Stimulated activated CD8-positive, alpha-beta memory T cell treated with anti-CD3 and anti-CD28 coated beads, Interleukin-4, amount 100 ng/mL, for 48 hours (primary cell): ENCODE measurements around the gene HNRNPLL.
"Not testable (repeated sequence)": the region's sequence is repeated elsewhere in the genome, so short reads cannot be mapped to it uniquely, and the experiment has no call there.

Experiments
- DNase-seq: peaks from one replicate; pipeline ENCODE4 v3.0.0-alpha.2; 2020

The HNRNPLL gene

DNA sequence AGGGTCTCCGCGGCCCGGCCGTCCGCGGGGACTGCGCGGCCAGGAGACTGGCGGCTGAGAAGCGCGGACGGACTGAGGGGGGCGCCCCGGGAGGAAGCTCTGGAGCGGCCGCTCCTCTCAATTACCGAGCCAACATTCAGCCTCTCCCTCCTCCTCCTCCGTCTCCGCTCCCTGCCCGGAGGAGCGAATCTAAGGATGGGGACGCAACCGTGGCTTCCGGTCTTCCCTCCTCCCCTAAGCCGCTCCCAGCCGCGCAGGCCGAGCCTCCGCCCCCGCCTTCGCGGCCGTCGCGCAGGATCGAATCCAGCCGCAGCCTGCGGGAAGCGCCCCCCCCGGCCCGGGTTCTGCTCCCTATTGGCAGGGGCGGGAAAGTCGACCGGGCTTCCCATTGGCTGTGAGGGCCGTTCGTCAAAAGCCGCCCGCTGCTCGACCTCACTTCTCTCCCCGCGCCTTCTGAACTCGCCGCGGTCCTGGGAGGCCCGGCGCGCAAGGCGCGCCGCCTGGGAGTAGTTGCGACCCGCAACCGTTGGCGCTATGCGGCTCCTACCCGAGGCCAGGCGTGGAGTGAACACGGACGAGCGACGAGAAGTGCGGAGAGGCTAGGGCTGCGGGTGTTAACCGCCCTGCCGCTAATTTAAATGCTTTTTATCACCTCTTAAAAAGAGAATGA, at the start of gene HNRNPLL:
TSS of gene HNRNPLL (minus strand) at position 197 of the 670 bp plus-strand sequence. CDS start 302 bp downstream, outside the sequence.
- DNase-seq, result peak; percentile 98

DNA sequence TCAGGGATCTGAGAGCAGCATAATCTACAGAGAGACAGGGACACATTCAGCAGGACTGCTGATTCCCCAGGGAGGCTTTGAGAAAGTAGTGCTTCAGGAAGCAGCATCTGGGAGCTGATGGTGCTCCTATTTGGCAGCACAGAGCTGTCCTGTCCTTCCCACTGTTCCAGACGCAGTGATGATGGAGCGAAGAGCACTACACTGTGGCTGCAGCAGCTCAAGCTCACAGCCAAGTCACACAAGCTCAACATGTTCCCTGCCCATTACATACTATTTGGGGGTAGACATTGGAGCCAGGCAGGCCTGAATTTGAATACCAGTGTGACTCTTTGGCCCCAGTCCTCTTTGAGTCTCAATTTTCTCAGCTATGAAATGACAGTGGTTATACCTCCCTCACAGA, 48.0 kb upstream of the HNRNPLL start:
- no peak for DNase-seq

DNA sequence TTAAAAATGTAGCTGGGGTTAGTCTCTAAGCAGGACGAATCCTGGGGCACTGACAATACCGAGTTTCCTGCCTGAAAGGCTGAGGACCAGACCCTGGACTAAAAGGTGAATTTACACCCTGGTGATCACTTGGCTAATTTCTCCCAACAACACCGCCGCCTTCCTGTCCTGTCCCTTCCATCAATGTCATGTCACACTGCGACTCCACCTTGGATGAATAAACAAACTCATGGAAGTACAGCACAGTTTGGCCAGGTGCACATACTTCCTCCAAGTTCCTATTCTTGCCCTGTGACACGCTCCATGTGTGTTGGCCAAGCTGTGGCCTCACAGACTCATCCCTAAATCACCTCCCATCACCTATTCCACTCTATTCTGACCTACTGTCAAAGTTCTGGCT, 47.3 kb upstream of the HNRNPLL start:
- DNase-seq, result no peak

DNA sequence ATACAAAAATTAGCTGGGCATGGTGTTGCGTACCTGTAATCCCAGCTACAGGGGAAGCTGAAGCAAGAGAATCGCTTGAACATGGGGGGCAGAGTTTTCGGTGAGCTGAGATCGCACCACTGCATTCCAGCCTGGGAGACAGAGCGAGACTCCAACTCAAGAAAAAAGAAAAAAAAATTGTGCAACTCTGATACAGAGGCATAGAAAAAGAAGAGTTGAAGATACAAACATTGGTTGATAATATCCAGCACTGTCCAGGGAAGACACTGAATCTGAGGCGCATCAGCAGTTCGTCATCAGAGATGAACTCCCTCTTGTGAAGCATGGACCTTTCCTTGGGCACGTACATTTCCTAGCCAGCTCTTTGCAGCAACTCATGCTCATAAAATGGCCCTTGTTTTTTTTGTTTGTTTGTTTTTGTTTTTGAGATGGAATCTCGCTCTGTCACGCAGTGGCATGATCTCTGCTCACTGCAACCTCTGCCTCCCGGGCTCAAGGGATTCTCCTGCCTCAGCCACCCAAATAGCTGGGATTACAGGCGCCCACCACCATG, 46.5 kb upstream of the HNRNPLL start:
- no peak for DNase-seq

DNA sequence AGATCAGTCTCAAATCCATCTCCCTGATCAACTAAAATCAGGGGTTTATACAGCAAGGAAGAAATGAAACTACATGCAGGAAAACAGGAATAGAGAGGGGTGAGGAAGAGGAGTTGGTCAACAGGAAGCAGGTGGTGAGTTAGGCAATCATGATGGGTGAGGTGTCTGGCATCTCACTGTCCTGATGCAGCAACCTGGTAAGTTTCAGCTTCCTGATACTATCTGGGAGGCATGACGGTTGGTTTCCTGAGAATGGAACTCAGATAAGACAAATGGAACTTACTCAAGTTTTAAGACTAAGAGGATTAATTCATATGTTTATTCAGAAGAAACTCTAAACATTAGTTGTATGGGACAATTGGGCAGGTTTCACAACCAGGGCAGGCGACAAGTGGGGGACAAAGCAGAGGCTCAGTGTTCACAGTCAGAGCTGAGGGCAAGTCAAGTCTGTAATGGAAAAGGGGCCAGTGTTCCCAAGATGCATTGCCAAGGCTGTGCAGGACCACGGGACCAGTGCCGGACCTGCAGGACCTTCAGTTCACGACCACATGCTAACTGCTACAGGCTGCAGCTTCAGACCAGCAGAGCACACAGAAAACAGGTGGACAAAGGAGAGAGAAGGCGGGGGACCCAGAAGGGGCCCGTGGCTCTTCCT, 45.5 kb upstream of the HNRNPLL start:
- no peak for DNase-seq

DNA sequence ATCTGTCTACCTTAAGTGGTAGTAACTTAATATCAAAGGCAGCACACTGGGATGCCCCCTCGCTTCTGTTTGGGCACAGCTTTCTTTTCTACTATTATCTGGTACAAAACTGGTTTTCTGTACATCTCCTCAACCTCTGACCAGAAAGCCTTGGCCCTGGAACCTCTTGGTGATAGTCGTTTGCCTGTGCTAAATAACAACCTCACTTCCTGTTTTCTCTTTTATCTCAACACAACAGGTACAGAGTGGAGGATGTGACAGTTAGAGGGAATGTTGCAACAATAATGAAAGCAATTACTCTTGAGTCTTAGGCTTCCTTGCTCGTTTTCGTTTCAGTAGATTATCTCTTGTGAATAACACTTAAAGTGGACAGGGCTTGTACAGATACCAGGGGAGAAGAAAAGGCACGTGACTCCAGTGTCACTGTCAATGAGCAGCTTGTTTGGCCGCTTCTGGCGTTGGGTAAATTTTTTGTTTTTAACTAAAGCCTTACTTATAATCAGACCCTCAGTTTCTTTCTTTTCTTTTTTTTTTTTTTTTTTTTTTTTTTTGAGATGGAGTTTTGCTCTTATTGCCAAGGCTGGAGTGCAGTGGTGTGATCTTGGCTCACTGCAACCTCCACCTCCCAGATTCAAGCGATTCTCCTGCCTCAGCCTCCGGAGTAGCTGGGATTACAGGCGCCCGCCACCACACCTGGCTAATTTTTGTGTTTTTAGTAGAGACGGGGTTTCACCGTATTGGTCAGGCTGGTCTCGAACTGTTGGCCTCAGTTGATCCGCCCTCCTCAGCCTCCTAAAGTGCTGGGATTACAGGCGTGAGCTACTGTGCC, 41.2 kb upstream of the HNRNPLL start:
- DNase-seq, result not testable (repeated sequence)

DNA sequence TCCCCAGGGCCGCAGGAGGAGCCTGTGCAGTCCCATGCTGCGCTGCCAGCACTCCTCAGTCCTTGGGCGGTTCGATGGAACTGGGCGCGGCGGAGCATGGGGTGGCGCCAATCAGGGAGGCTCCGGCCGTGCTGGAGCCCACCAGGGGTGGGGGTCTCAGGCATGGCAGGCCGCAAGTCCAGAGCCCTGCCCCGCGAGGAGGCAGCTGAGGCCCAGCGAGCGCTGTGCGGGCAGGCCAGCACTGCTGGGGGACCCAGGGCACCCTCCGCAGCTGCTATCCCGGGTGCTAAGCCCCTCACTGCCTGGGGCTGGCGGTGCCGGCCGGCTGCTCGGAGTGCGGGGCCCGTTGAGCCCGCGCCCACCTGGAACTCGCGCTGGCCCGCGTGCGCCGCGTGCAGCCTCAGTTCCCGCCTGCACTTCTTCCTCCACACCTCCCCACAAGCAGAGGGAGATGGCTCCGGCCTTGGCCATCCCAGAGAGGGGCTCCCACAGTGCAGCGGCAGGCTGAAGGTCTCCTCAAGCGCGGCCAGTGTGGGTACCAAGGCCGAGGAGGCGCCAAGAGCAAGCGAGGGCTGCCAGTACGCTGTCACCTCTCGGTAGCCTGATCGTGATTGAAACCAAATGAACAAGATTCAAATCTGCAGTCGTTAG, 40.4 kb upstream of the HNRNPLL start:
- no peak for DNase-seq

DNA sequence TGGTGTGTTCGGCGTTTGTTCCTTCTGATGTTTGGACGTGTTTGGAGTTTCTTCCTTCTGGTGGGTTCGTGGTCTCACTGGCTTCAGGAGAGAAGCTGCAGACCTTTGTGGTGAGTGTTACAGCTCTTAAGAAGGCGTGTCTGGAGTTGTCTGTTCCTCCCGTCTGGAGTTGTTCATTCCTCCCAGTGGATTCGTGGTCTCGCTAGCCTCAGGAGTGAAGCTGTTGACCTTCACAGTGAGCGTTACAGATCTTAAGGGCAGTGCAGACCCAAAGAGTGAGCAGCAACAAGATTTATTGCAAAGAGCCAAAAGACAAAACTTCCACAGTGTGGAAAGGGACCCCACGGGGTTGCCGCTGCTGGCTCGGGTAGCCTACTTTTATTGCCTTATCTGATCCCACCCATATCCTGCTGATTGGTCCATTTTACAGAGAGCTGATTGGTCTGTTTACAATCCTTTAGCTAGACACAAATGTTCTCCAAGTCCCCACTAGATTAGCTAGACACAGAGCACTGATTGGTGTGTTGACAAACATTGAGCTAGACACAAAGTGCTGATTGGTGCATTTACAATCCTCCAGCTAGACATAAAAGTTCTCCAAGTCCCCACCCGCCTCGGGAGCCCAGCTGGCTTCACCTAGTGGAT, 39.8 kb upstream of the HNRNPLL start:
- not testable (repeated sequence) for DNase-seq

DNA sequence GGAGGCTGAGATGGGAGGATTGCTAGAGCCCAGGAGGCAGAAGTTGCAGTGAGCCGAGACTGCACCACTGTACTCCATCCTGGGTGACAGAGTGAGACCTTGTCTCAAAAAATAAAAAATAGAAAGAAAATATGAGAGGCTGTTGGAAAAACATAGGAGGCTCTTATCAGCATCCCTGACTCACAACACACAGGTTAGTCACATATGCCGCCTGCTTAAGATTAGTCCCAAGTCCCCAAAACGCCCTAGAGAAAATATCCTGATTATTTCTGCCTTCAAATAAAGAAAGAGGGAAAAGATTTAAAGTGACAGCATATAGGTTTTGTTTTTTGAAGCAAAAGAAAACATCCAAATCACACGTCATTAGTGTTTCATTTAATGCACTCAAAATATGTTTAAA, 33.3 kb upstream of the HNRNPLL start:
- DNase-seq, result no peak

DNA sequence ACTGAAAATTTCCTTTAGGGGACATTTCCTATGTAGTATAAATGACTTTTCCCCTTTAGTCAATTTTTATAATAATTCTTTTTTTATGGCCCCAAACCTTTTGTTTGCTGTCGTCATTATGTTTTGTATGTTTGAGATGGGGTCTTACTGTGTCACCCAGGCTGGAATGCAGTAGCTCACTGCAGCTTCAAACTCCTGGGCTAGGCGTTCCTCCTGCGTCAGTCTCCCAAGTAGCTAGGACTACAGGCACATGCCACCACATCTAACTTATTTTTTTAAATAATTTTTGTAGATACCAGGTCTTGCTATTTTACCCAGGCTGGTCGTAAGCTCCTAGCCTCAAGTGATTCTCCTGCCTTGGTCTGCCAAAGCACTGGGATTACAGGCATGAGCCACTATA, 32.4 kb upstream of the HNRNPLL start:
- no peak for DNase-seq

DNA sequence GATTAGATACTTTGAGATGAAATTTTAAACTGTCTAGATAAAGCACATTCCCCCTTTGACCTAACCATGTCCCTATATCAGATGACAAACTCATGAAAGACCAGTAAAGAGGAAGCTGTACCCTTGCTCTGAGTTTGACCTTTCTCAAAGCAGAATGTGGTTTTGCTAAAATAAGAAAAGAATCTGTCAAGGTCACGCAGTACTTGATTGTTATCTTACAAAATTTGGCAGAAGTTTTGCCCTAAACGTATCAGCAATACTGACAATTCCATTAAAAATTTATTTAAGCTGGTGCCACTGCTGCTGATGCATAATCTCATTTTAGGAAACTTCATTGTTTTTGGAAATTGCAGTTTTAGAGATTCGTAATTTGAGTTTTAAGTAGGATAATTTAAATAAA, 32.0 kb upstream of the HNRNPLL start:
- DNase-seq, result no peak

DNA sequence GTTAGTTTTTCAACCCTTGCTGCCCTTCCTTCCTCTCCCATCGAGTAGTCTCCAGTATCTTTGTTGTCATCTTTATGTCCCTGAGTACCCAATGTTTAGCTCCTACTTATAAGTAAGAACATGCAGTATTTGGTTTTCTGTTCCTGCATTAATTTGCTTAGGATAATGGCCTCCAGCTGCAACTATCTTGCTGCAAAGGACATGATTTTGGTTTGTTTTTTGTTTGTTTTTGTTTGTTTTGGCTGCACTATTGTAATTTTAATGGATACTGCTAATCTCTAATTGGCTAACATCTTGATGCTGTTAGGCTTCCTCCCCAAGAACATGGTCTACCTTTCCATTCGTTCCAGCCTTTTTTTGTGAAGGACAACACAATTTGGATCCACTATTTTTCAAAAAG, 31.2 kb upstream of the HNRNPLL start:
- DNase-seq, result no peak

DNA sequence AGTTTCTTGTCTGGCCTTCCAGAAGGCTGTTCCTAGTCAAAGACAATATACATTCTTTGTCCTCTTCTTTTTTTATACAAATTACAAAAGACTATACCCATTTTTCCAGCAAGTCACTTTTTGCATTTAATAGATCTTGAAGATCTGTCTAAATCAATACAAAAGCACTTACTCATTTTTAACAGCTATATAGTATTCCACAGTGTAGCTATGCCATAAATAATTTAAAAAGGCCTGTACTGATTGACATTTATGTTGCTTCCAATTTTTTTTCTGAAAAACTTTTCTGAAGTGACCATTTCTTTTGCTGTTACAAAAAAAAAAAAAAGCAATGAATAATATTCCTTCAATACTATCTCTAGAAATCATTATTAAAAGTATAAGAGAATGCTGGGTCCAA, 30.3 kb upstream of the HNRNPLL start:
- no peak for DNase-seq

DNA sequence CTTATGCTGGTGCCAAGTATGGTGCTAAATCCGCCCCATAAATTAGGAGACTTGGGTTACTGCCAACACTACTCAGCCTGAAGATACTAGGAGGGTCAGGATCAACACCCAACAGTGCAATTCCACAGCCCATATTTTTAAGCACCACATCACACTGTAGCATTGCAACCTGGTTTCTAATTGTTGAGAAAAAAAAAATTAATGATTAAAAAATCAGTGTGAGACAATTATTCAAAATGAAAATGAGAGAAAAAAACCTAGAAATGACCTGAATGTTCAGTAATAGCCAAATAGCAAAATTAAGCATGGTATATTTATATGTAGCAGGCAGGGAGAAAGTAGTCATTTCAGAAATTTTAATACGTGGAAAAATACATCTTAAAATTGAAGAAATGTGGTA, 29.2 kb upstream of the HNRNPLL start:
- no peak for DNase-seq

DNA sequence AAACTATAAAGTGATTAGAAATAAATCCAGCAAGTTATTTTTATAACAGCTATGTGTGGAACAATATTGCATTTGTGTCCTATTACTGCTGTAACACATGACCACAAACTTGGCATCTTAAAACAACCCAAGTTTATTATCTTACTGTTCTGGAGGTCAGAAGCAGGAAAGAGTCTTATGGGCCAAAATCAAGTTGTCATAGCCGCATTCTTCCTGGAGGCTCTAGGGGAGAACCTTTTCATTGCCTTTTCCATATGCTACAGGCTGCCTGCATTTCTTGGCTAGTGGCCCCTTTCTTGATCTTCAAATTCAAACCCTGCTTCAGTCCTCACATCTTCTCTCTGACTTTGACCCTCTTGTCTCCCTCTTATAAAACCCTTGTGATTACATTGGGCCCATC, 27.0 kb upstream of the HNRNPLL start:
- no peak for DNase-seq

DNA sequence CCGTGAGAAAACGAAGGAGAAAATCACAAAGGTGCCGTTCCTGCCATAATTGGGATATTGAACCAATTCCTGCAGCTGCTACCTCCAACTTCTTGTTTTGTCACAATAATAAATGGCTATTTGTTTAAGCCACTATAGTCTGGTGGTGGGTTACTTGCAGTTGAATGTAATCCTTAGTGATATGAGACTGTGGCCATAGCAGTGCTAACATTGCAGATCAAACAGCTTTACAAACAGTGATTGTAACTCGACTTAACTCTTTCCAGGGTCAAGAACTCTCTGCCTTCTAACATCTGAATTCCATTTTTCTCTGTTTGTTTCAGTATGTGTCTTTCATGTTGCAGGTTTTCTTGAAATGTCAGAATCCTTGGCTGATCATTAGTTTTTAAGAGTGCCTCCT, 24.7 kb upstream of the HNRNPLL start:
- DNase-seq, result no peak

DNA sequence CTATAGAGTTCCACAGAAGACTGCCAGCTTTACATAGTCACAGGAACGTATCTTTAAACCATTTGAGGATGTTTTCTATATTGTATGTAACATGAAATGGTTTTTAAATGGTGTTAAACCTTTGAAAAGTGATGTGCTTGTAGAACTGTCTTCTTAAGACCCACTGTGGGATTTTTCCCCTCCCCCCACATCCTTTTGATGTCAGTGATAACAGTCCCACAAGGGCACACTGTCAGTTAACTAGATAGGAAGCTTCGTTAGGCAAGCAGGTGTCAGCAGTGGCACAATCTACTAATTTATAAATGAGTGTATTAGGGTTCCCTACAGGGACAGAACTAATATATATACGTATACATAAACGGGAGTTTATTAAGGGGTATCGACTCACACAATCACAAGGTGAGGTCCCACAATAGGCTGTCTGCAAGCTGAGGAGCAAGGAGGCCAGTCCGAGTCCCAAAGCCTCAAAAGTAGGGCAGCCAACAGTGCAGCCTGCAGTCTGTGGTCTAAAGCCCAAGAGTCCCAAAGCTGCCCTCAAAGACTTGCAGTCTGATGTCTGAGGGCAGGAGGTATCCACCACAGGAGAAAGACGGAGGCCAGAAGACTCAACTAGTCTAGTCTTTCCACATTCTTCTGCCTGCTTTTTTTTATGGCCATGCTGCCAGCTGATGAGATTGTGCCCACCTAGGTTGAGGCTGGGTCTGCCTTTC, 23.8 kb upstream of the HNRNPLL start:
- DNase-seq, result no peak

DNA sequence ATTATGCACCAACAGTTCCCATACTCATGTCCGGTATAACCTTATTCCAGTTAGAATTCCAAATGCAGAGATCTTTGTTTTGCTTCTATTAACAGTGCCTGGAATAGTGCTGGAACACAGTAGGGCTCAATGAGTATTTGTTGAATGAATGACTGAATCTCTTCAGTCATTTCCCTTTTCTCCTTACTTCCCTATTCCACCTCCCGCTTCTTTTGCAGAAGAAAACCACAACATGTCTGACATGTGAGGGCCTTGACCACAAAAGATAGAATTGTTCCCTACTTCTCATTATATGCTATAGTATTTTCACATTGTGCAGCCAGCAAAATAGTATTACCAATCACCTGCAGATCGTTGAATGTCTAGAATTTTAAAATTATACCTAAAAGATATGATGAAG, 19.5 kb upstream of the HNRNPLL start:
- no peak for DNase-seq

DNA sequence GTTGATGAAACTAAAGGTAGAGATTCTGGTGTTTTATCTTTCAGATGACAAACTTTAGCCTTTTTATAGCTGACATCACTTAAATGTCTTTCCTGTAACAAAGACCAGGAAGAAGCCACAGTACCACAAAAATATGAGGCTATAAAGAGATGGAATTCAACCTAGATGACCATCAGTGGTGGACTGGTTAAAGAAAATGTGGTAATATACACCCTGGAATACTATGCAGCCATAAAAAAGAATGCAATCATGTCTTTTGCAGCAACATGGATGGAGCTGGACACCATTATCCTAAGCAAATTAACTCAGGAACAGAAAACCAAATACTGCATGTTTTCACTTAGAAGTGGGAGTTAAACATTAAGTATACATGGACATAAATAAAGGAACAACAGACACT, 18.3 kb upstream of the HNRNPLL start:
- no peak for DNase-seq

DNA sequence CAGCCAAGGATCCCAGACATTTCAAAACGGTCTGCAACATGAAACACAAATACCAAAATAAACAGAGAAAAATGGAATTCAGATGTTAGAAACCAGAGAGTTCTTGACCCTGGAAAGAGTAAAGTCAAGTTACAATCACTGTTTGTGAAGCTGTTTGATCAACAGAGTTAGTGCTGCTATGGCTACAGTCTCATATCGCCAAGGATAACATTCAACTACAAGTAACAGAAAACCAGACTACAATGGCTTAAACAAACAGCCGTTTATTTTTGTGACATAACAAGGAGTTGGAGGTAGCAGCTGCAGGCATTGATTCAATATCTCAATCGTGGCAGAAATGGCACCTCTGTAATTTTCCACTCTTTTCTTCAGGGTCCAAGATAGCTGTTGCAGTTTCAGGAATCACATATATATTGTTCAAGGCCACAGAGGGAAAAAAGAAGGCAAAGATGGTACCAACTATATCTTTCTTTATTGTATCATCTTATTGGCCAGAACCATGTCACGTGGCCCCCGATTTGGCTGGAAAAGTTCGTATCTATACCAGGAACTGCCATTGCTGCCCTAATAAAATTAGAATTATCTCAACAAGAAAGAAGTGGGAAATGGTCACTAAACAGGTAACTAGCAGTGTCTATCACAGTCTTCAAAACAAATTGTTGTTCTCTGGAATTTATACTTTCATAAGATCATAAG, 17.7 kb upstream of the HNRNPLL start:
- no peak for DNase-seq

DNA sequence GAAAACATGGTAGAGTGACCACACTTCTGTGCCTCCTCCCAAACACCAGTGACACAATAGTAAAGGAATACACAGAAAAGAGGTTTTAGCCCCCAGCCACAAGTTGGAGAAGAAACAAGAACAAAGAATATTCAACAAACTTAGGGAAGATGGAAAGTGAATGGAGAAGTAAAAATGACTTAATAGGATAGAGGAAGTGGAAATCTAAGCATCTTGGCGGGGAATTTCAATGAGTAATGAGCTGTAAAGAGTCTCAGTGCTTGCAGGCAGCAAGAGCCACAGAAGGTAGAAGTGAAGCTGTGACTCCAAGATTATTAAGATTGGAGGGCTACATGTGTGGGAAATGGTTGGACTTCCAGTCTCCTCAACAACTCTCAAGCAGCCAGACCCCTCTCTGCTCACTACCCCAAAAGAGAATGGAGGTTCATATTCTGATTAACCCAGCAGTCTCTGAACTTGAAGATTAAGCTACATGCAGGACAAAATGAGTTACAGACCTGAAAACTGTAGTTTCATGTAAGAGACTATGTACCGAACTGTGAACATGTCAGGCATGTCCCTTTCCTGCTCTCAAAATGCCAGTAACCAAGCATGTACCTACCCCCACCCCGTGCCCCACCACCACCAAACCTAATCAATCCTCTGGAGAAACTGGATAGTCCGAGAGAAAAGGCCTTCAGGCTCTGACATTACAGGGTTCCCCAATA, 16.9 kb upstream of the HNRNPLL start:
- no peak for DNase-seq
